HCT116 (cell line): Measurements from ENCODE around the gene PHF21B. TPM values are rescaled to one million over a fixed set of nuclear protein-coding genes. Genes with fewer than 3 reads are reported as not detected.

ENCODE experiments used
- ATAC-seq: fragments of 200-7000 bp; cut with Tn5 transposase; 2 replicates; pipeline ENCODE4 v1.9.1; 2020; ENCODE audit warnings: mild to moderate bottlenecking, moderate library complexity
- BruUV-seq: library from RNA; stranded (reverse); fragments of 400-500 nt; replicated peaks from 2 replicates; lab custom pipeline; 2021; lab: Mats Ljungman, UMichigan
- CTCF ChIA-PET: fragments of 300-600 bp; sonication (Branson Sonifier 250); formaldehyde crosslinking; loops from one replicate; lab custom pipeline; 2021; ENCODE audit warnings: antibody characterized with exemption; lab: Charles Lee
- POLR2A ChIA-PET: fragments of 300-600, 350-600 bp; sonication (Branson Sonifier 250); formaldehyde crosslinking; loops from one replicate; lab custom pipeline; 2021; ENCODE audit warnings: antibody characterized with exemption; lab: Charles Lee
- RAD21 ChIA-PET, 2 experiments: fragments of 300-600 bp; sonication (Branson Sonifier 250); formaldehyde crosslinking; loops; one replicate each; lab custom pipeline; 2023; ENCODE audit warnings: low total read pairs in 2 of 2; ENCODE audit not compliant: uncharacterized antibody in 2 of 2, unreplicated experiment in 2 of 2, low non-redundant PET in 1 of 2; lab: Charles Lee
- DNase-seq: peaks from one replicate; pipeline ENCODE4 v3.0.0-alpha.2; 2010; ENCODE audit warnings: low read depth, low spot score
- H2AFZ ChIP-seq: fragments of 200-600 bp; shearing (Covaris generic), sonication (generic); 2 replicates; pipeline ENCODE4 v1.6.1; 2017; ENCODE audit warnings: low read depth, mixed run types, mixed read lengths, antibody characterized with exemption, low read length; ENCODE audit not compliant: poor library complexity, severe bottlenecking
- H3K27ac ChIP-seq: 2 replicates; pipeline ENCODE4 v1.5.1; 2012; ENCODE audit warnings: low read depth, low read length
- H3K27me3 ChIP-seq: fragments of 200-600 bp; sonication (generic); 2 replicates; pipeline ENCODE4 v1.6.1; 2016; ENCODE audit warnings: mixed run types, low read length, mixed read lengths; ENCODE audit not compliant: insufficient read depth
- H3K36me3 ChIP-seq, 2 experiments: fragments of 200-500 bp in 1 of 2; fragments of 200-600 bp in 1 of 2; sonication (Bioruptor generic) in 1 of 2; sonication (generic) in 1 of 2; 2 replicates each; pipeline versions ENCODE4 v1.5.1 to v1.6.1; 2014 to 2016; ENCODE audit warnings: low read length in 2 of 2, inconsistent platforms in 1 of 2, mixed read lengths in 1 of 2, mixed run types in 1 of 2; ENCODE audit not compliant: insufficient read depth in 2 of 2, control insufficient read depth in 1 of 2
- H3K4me1 ChIP-seq, 2 experiments: fragments of 200-600 bp in 1 of 2; sonication (generic) in 1 of 2; 2 replicates each; pipeline versions ENCODE4 v1.5.1 to v1.6.1; 2012 to 2017; ENCODE audit warnings: low read length in 2 of 2, inconsistent platforms in 1 of 2, mild to moderate bottlenecking in 1 of 2, mixed read lengths in 1 of 2, mixed run types in 1 of 2, moderate library complexity in 1 of 2; ENCODE audit not compliant: insufficient read depth in 2 of 2, control insufficient read depth in 1 of 2
- H3K4me2 ChIP-seq: fragments of 200-600 bp; sonication (generic); 2 replicates; pipeline ENCODE4 v1.6.1; 2017; ENCODE audit warnings: mixed run types, low read length, mixed read lengths
- H3K4me3 ChIP-seq, 2 experiments: fragments of 200-600 bp in 1 of 2; sonication (generic) in 1 of 2; replicated peaks in 1 of 2; 2 replicates each; pipeline ENCODE4 v1.5.1; 2011 to 2016; ENCODE audit warnings: low read length in 2 of 2, control low read depth in 1 of 2, low read depth in 1 of 2, mild to moderate bottlenecking in 1 of 2, mixed read lengths in 1 of 2, mixed run types in 1 of 2
- H3K79me2 ChIP-seq: fragments of 200-600 bp; sonication (generic); 2 replicates; pipeline ENCODE4 v1.6.1; 2017; ENCODE audit warnings: mild to moderate bottlenecking, mixed run types, low read length, moderate library complexity, mixed read lengths; ENCODE audit not compliant: insufficient read depth
- H3K9ac ChIP-seq: fragments of 200-600 bp; sonication (generic); 2 replicates; pipeline ENCODE4 v1.6.1; 2016; ENCODE audit warnings: low read length, mixed read lengths
- H3K9me2 ChIP-seq: fragments of 200-600 bp; sonication (generic), shearing (Covaris generic); 2 replicates; pipeline ENCODE4 v1.6.1; 2017; ENCODE audit warnings: mixed run types, mild to moderate bottlenecking, moderate library complexity; ENCODE audit not compliant: insufficient read depth
- H3K9me3 ChIP-seq, 2 experiments: fragments of 200-500 bp in 1 of 2; fragments of 200-600 bp in 1 of 2; sonication (Bioruptor generic) in 1 of 2; sonication (generic) in 1 of 2; 2 replicates each; pipeline ENCODE4 v1.6.1; 2014 to 2017; ENCODE audit warnings: low read length in 2 of 2, mixed read lengths in 2 of 2, inconsistent platforms in 1 of 2, low read depth in 1 of 2, mild to moderate bottlenecking in 1 of 2, mixed run types in 1 of 2, moderate library complexity in 1 of 2; ENCODE audit not compliant: control insufficient read depth in 1 of 2, insufficient read depth in 1 of 2
- H4K20me1 ChIP-seq: fragments of 200-600 bp; sonication (generic), shearing (Covaris generic); 2 replicates; pipeline ENCODE4 v1.6.1; 2017; ENCODE audit warnings: mixed run types, mild to moderate bottlenecking, moderate library complexity; ENCODE audit not compliant: insufficient read depth
- CBX3 ChIP-seq: IDR thresholded peaks from 2 replicates; pipeline ENCODE4 v1.6.1; 2012; ENCODE audit warnings: low read depth
- CEBPB ChIP-seq: IDR thresholded peaks from 2 replicates; pipeline ENCODE4 v1.6.1; 2012; ENCODE audit warnings: low read depth
- ELF1 ChIP-seq: IDR thresholded peaks from 2 replicates; pipeline ENCODE4 v1.6.1; 2012; ENCODE audit warnings: low read depth, borderline replicate concordance
- EZH2 ChIP-seq: fragments of 200-600 bp; sonication (generic); IDR thresholded peaks from 2 replicates; pipeline ENCODE4 v1.6.1; 2017; ENCODE audit warnings: antibody characterized with exemption, mixed run types
- FOSL1 ChIP-seq: IDR thresholded peaks from 2 replicates; pipeline ENCODE4 v1.6.1; 2012; ENCODE audit warnings: low read depth
- POLR2A ChIP-seq: IDR thresholded peaks from 2 replicates; pipeline ENCODE4 v1.7.0; 2011; ENCODE audit warnings: borderline replicate concordance; ENCODE audit not compliant: insufficient read depth, insufficient read length; ENCODE audit errors: extremely low read depth
- POLR2AphosphoS5 ChIP-seq: IDR thresholded peaks from 2 replicates; pipeline ENCODE4 v1.6.1; 2011; ENCODE audit warnings: mild to moderate bottlenecking, low read depth, low read length, moderate library complexity
- SIN3A ChIP-seq: IDR thresholded peaks from 2 replicates; pipeline ENCODE4 v1.6.1; 2012; ENCODE audit warnings: low read depth
- SP1 ChIP-seq: IDR thresholded peaks from 2 replicates; pipeline ENCODE4 v1.6.1; 2012; ENCODE audit warnings: low read depth
- SRF ChIP-seq: IDR thresholded peaks from 2 replicates; pipeline ENCODE4 v1.6.1; 2012; ENCODE audit warnings: low read depth
- TCF7L2 ChIP-seq: IDR thresholded peaks from 2 replicates; pipeline ENCODE4 v1.7.0; 2011; ENCODE audit warnings: borderline replicate concordance, inconsistent platforms; ENCODE audit not compliant: insufficient read depth, insufficient read length; ENCODE audit errors: extremely low read depth
- intact Hi-C: fragments of 100-400 bp; cut with micrococcal nuclease; formaldehyde crosslinking; loops from 2 replicates; pipeline ENCODE4 v1.10.0; 2022
- total RNA-seq: library from RNA; stranded (reverse); gene quantifications from one replicate; pipeline ENCODE4 v1.2.1, GENCODE V29; 2021; ENCODE audit not compliant: unreplicated experiment
- TF ChIP-seq, protein P1 (sequence below): IDR thresholded peaks from 2 replicates; pipeline ENCODE4 v1.6.1; 2011; ENCODE audit warnings: mild to moderate bottlenecking, low read length, moderate library complexity; ENCODE audit not compliant: insufficient replicate concordance; ENCODE audit errors: extremely low read depth
- TF ChIP-seq, protein P2 (sequence below): IDR thresholded peaks from 2 replicates; pipeline ENCODE4 v1.6.1; 2012
- TF ChIP-seq, protein P3 (sequence below), 3 experiments: fragments of 200-600 bp in 1 of 3; sonication (generic) in 1 of 3; IDR thresholded peaks in 2 of 3; conservative IDR thresholded peaks in 1 of 3; 2 replicates each; pipeline ENCODE4 v1.5.1; 2012 to 2017; ENCODE audit warnings: low read depth in 2 of 3, low read length in 2 of 3, antibody characterized with exemption in 1 of 3, borderline replicate concordance in 1 of 3, control low read depth in 1 of 3, mild to moderate bottlenecking in 1 of 3, mixed read lengths in 1 of 3, mixed run types in 1 of 3, moderate library complexity in 1 of 3; ENCODE audit not compliant: insufficient read depth in 1 of 3

PHF21B gene
- total RNA-seq, 1 experiment from 2014 or later = not detected

DNA sequence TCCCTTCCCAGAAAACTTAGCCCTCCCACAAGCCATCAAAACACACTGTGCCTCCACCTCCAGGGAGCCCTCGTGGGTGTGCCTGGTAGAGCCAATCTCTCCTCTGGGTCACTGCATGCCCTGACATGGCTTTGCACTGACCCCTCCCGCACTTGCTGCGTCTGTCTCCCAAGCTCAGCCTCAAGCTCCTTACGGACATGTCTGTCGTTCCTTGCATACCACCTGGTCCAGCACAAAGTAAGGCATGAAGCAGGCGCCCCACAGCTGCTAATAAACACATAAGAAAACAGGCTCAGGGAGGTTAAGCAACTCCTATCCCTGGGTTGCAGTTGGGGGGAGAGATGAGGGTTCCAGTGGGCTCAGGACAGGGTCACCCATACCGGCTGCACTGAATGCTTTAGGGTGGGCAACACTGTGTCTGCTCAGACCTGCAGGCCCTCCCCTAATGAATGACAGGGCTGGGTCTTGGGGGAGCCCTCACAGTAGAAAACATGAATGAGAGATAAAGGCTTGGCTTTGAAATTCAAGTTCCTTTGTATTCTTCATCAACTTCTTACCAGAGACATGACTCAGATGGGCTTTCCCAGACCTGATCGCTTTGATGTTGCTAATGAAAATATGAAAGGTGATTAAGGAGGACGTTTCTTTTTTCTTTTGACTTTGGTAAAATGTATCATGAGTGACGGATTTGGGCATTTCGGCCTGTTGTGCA is 38.0 kb downstream of the PHF21B start:
- intact Hi-C loops = no loop called here
- no peak overlapping the region for H2AFZ ChIP-seq
- no peaks in the 10 kb centered on the region for H3K9me3 ChIP-seq
- no peak overlapping the region for H3K4me2 ChIP-seq
- no peak for ATAC-seq
- BruUV-seq = no TSS peak
- DNase-seq = no peak
- H3K4me1 ChIP-seq = no peaks in the 10 kb centered on the region
- no peak overlapping the region for H3K9ac ChIP-seq
- peaks cover 31% of the 10 kb centered on the region for H3K27me3 ChIP-seq
- TF ChIP-seq, protein P1, sequence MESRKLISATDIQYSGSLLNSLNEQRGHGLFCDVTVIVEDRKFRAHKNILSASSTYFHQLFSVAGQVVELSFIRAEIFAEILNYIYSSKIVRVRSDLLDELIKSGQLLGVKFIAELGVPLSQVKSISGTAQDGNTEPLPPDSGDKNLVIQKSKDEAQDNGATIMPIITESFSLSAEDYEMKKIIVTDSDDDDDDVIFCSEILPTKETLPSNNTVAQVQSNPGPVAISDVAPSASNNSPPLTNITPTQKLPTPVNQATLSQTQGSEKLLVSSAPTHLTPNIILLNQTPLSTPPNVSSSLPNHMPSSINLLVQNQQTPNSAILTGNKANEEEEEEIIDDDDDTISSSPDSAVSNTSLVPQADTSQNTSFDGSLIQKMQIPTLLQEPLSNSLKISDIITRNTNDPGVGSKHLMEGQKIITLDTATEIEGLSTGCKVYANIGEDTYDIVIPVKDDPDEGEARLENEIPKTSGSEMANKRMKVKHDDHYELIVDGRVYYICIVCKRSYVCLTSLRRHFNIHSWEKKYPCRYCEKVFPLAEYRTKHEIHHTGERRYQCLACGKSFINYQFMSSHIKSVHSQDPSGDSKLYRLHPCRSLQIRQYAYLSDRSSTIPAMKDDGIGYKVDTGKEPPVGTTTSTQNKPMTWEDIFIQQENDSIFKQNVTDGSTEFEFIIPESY = no peak
- TF ChIP-seq, protein P2, sequence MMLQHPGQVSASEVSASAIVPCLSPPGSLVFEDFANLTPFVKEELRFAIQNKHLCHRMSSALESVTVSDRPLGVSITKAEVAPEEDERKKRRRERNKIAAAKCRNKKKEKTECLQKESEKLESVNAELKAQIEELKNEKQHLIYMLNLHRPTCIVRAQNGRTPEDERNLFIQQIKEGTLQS = no peak
- TF ChIP-seq ELF1 (no peak), SP1 (no peak)
- no peaks in the 10 kb centered on the region for H3K9me2 ChIP-seq
- no peaks in the 10 kb centered on the region for H4K20me1 ChIP-seq
- ChIA-PET CTCF (no interaction called here), POLR2A (no interaction called here), RAD21 (no interaction called here)
- no peak overlapping the region for H3K4me3 ChIP-seq
- no peaks in the 10 kb centered on the region for H3K36me3 ChIP-seq
- H3K79me2 ChIP-seq = no peaks in the 10 kb centered on the region
- H3K27ac ChIP-seq = no peak overlapping the region

DNA sequence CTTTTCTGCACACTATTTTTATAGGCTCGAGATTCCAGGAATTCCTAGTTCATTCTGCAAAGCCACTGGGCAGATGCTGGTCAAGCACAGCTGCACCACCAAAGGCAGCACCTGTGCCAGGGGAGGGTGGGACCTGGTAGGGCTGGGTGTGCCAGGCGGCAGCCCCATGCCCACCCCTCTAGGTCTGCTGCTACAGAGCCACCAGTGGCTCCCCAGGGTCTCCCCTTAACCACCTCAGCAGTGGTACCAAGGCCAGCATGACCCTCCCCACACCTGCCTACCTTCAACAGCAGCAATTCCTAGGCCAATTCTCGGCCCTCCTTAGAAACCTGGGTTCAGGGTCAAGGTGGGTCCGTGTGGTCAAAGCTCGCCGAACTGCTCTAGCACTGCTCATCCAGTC is 39.5 kb downstream of the PHF21B start:
- H2AFZ ChIP-seq = no peak overlapping the region
- H3K27me3 ChIP-seq = peaks cover 31% of the 10 kb centered on the region
- CTCF ChIA-PET = no interaction called here
- no peaks in the 10 kb centered on the region for H3K36me3 ChIP-seq
- H4K20me1 ChIP-seq = no peaks in the 10 kb centered on the region
- BruUV-seq = no TSS peak
- H3K9me2 ChIP-seq = no peaks in the 10 kb centered on the region
- no peaks in the 10 kb centered on the region for H3K4me1 ChIP-seq
- ATAC-seq (no peak), DNase-seq (no peak)
- intact Hi-C loops = no loop called here
- no peak overlapping the region for H3K27ac ChIP-seq
- H3K4me2 ChIP-seq = no peak overlapping the region
- H3K4me3 ChIP-seq = no peak overlapping the region
- no peak overlapping the region for H3K9ac ChIP-seq
- no peaks in the 10 kb centered on the region for H3K9me3 ChIP-seq
- H3K79me2 ChIP-seq = no peaks in the 10 kb centered on the region
- RAD21 ChIA-PET = no interaction called here
- POLR2A ChIA-PET = no interaction called here
- no peak for TF ChIP-seq SIN3A
- TF ChIP-seq, protein P1 = no peak
- TF ChIP-seq TCF7L2 = no peak
- no peak for TF ChIP-seq POLR2AphosphoS5
- TF ChIP-seq SRF = no peak
- no peak for TF ChIP-seq POLR2A
- no peak for TF ChIP-seq EZH2
- no peak for TF ChIP-seq FOSL1
- TF ChIP-seq CEBPB = no peak
- no peak for TF ChIP-seq CBX3
- TF ChIP-seq, protein P3, sequence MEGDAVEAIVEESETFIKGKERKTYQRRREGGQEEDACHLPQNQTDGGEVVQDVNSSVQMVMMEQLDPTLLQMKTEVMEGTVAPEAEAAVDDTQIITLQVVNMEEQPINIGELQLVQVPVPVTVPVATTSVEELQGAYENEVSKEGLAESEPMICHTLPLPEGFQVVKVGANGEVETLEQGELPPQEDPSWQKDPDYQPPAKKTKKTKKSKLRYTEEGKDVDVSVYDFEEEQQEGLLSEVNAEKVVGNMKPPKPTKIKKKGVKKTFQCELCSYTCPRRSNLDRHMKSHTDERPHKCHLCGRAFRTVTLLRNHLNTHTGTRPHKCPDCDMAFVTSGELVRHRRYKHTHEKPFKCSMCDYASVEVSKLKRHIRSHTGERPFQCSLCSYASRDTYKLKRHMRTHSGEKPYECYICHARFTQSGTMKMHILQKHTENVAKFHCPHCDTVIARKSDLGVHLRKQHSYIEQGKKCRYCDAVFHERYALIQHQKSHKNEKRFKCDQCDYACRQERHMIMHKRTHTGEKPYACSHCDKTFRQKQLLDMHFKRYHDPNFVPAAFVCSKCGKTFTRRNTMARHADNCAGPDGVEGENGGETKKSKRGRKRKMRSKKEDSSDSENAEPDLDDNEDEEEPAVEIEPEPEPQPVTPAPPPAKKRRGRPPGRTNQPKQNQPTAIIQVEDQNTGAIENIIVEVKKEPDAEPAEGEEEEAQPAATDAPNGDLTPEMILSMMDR (IDR thresholded peaks at IDR 0.05 in 2 of 3, conservative IDR thresholded peaks at IDR 0.05 in 1 of 3; ENCODE audit: borderline replicate concordance in 1 of 3, insufficient read depth in 1 of 3, low read depth in 2 of 3, low read length in 2 of 3) = no peak
